Testis (tissue), 2 donors: Measurements from ENCODE around the gene SIN3B.

Experiments used
- POLR2A ChIP-seq: fragments of 450-650 bp; IDR thresholded peaks from one replicate; pipeline ENCODE4 v1.6.1; 2017; ENCODE audit warnings: antibody characterized with exemption, mild to moderate bottlenecking, moderate library complexity
- TF ChIP-seq, protein P1 (sequence below), 3 experiments: fragments of 450-650 bp in 2 of 3; fragments of 200-600 bp in 1 of 3; sonication (generic) in 1 of 3; IDR thresholded peaks; one replicate each; pipeline ENCODE4 v1.5.1; 2016 to 2019; ENCODE audit warnings: antibody characterized with exemption in 3 of 3, mild to moderate bottlenecking in 2 of 3, moderate library complexity in 1 of 3

- TF ChIP-seq, protein P1, sequence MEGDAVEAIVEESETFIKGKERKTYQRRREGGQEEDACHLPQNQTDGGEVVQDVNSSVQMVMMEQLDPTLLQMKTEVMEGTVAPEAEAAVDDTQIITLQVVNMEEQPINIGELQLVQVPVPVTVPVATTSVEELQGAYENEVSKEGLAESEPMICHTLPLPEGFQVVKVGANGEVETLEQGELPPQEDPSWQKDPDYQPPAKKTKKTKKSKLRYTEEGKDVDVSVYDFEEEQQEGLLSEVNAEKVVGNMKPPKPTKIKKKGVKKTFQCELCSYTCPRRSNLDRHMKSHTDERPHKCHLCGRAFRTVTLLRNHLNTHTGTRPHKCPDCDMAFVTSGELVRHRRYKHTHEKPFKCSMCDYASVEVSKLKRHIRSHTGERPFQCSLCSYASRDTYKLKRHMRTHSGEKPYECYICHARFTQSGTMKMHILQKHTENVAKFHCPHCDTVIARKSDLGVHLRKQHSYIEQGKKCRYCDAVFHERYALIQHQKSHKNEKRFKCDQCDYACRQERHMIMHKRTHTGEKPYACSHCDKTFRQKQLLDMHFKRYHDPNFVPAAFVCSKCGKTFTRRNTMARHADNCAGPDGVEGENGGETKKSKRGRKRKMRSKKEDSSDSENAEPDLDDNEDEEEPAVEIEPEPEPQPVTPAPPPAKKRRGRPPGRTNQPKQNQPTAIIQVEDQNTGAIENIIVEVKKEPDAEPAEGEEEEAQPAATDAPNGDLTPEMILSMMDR (IDR thresholded peaks at IDR 0.05), result no peak
- no peak for TF ChIP-seq POLR2A
Measured at GRCh38 chr19:16927883-16928282, 98.7 kb downstream of the SIN3B start.
